ENCODE measurements around the gene ABCB6.

GRCh38 chr2:219245899-219246230 is 27.1 kb upstream of the ABCB6 start:
- TF ChIP-seq CTCF (conservative IDR thresholded peaks at IDR 0.05 in 1 of 2, IDR thresholded peaks at IDR 0.05 in 1 of 2; ENCODE audit: low read depth in 1 of 2, low read length in 2 of 2), result no peak
- TF ChIP-seq EZH2 (IDR thresholded peaks at IDR 0.05; ENCODE audit: low read length, missing control alignments), result no peak

Data from fibroblast of lung (primary cell).